Fibroblast of skin of scalp (primary cell): Measurements from ENCODE around the gene NPAS3.

ENCODE experiments used
- DNase-seq: peaks from one replicate; pipeline ENCODE4 v3.0.0-alpha.2; 2013

NPAS3 gene

DNA sequence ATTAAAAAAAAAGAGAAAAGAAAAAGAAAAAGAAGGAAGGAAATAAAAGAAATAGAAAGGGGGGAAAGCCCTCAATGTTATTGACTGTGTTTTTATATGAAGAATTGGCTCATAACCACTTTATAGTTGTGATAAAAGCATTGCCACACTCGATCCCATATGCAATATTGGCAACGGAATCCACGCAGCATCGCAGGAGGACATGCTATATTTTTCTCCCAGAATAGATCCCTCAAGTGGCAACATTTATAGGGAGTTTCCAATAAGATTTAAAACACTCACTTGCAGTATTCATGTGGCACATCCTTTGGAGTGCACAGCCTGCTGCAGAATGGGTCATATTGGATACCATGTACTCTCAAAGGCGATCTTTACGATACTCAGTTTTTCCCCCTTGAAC lies 788.9 kb downstream of the NPAS3 start:
- no peak for DNase-seq

DNA sequence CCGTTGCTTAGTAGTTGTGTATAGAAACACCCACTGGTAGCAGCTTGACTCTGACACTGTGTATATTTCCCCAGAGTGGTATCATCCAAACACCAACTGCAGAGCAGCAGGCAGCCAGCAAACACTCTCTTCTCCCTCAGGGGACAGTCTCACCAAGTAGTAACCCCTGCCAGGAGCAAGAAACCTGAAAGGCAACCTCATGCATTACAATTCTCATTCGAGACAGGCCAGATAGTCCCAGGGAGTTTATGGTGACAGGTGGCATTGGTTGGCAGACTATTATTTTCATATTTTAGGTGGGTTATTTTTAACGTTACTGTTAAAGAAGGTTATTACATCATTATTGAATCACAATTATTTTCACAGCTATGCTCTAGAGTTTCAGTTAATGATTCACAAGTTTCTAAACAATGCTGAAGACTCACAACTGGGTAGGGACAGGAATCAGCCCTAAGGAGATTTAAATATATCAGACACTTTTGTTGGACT lies 789.4 kb downstream of the NPAS3 start:
- DNase-seq, result no peak

DNA sequence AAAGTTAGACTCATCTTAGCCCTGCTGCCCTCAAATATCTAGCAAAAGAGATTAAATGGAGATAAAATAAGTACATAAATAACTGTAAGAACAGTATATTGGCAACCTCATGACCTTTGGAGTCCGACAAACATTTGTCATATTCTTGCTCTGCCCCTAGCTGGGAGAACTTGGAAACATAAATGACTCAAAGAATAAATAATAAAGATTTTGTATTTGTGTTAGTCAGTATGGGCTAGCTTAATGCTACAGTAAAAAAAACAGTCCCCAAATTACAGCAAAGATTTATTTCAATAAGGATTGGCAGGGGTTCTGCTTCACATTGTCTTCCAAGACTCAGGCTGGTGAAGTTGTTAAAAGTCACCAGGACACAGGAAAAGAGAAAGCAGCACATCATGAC lies 791.5 kb downstream of the NPAS3 start:
- DNase-seq, result no peak

DNA sequence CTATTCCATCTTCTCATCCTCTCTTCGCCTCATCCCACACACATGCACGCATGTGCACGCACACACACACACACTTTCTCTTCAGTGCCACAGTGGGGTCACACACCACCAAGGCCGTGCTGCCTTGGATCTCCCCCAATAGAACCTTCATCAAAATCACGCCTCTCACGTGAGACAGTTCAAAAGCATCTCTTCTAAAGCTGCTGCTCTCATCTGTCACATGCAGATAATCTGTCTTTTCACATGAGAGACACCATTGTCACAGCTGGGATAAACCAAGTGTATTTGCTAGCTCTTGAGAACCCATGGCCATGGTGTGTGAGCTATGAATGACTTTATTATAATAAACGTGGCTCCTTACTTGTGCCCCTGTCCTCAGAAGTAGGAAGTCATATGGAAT lies 793.5 kb downstream of the NPAS3 start:
- DNase-seq, result no peak

DNA sequence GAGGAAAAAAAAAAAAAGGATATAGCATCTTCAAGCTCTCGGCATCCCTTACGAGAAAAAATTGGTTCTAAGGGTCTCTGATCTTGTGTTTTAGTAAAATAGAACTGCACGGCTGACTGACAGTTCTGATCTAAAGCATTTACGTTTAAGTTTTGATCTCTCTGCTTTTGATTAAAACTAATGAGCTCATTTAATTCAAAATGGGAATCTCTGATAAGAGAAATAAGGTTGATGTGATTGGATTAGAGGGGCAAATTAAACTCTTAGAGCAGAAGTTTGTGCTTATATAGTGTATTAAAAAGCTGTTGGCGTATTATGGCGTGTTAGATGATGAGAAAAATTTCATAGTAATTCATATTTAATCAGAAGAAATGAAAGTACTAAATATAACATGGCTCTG lies 794.6 kb downstream of the NPAS3 start:
- no peak for DNase-seq

DNA sequence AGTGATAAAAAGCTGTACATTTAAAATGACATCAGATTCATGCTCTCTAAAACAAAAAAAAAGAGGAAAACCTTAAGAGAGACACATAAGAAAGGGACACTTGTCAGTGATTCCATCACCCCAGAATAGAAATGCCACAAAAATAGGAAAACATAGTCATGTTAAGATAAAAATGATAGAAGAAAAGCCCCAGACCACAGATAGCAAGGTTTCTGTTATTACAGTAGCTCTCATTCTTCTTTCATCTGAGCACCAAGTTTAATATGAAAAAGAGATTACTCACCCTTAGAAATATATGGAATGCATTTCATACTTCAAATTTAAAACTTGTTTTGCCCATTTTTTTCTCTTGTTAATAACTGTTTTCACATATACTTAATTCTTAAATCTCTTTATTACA lies 795.0 kb downstream of the NPAS3 start:
- DNase-seq, result no peak

DNA sequence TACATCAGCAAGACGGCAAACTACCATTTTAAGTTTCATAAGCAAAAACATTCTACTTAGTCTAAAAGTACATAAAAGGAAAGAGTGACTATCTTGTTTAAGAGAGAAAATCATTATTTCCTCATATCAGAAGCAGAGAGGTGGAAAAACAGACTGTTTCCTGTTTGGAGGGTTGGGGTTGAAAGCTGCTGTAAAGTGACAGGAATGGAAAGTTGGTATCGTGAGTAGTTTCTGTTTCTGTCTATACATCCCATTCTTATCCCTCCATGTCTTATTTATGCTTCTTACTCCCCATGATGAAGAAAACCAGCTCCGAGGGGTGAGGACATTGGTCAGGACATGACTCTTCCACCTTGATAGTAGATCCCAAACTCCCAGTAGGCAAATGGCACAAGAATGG lies 795.7 kb downstream of the NPAS3 start:
- DNase-seq, result no peak

DNA sequence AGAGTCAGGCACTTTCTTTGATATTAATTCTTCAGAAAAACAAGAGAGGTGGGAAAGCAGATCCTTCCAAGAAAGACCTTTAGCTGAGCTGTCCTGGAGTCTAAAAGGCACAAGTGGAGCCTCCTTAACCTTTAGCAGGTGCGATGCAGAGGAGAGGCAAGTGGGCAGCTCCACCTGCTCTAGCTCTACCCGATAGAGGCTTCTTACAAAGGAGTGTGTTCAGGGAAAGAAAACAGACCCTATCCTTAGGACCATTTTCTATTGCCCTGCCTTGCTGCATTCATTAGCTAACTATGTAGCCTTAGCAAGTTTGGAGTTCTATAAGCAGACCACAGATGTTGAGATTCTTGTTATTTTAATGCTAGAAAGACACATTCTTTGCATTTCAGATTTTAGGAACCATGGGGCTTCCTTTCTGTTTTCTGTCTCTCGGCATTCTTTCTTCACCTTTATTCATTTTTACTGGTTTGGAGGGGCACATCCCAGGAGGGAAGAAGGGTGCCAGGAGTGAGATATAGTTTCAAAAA lies 797.7 kb downstream of the NPAS3 start:
- DNase-seq, result peak; percentile 56

DNA sequence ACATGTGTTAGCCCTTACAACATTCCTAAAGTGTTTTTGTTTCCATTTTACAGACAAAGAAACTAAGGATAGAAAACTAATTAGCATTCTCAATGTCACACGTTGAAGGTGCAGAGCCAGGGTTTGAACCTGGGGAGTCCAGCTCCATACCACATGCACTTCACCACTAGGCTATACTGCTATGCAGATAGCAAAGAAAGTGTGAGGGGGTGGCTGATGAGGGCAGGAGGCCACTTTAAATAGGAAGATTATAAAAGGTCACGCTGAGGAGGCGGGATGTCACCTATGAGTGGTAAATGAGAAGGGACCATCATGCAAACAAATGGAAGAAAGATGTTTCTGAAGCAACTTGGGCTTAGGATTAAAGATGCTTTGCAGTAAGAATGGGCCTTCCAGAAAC lies 798.3 kb downstream of the NPAS3 start:
- no peak for DNase-seq

DNA sequence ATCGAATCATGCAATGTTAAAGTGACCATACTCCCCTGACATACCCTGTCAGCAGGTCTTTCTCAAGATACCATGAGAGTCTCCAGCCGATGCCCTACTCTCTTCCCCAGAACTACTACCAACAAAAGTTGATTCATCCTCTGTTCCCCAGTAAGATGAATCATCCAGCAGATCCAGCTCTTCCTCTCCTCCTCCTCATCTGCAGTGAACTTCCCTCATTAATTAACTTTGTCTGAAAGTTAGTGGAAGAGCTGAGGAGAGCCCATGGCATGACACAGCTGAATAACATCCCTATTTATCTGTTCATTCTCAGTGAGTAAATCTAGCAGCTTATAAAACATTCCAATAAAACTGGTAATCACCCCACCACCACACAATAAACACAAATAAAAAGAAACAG lies 798.8 kb downstream of the NPAS3 start:
- peak; percentile 84 for DNase-seq

DNA sequence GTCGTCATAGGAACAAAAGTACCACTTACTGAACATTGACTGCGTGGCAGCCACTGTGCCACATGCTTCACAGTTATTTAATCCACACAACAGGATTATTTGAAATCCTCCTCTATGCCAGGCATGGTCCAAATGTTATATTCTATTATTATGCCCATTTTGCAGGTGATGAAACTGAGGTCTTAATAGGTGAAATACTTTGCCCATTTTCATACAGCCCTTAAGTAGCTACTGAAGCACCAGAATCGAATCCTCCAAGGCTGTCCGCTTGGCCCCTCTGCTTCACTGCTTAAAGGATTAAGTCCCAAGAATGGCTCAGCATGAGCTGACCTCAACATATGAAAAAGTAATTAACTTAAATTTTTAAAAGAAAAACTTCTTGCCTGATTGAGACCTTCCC lies 799.4 kb downstream of the NPAS3 start:
- no peak for DNase-seq

DNA sequence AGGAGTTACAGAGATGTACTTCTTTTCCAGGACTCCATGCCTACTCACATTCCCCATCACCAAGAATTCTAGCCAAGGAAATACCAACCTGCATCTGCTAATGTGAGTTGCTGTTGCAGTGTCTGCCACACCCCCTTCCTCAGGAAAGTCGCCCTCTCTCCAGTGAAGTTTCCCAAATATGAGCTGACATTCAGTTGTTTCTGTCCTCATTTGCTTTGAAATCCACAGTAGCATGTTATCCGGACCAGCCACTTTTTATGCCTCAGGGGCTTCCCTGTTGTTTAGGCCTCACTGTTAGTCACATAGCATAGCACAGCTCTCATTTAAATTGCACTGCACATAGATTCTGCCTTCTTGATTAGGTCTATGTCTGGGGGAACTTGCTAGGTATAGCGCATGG lies 799.8 kb downstream of the NPAS3 start:
- no peak for DNase-seq

DNA sequence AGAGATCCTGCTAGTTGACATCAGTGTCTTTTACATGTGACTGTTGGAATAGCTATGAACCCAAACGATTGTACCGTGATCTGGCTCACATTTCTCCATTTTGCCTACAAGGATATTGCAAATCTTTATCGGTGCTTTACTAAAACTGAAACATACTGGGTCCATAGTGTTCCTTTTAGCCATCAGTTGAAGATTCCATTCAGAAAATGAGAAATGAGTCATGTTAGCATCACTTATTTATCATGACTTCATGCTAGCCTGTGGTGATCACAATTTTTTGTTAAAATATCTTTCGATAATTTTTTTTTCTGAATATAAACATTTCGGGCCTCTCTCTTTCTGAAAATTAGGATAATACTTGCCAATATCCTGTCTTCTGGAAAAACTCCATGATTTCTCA lies 801.9 kb downstream of the NPAS3 start:
- no peak for DNase-seq

DNA sequence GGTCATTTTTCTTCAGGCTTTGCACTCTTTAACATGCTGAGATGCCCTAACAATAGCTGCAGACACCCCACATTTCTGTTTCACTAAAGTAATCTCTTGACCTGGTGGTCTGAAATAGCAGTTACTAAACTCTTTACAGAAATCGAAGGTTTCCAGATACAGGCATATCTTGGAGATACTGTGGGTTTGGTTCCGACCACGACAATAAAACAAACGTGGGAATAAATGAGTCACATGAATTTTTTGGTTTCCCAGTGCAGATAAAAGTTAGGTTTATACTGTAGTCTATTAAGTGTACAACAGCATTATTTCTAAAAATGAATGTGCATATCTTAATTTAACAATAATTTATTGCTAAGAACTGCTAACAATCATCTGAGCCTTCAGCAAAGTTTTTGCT lies 803.5 kb downstream of the NPAS3 start:
- DNase-seq, result no peak

DNA sequence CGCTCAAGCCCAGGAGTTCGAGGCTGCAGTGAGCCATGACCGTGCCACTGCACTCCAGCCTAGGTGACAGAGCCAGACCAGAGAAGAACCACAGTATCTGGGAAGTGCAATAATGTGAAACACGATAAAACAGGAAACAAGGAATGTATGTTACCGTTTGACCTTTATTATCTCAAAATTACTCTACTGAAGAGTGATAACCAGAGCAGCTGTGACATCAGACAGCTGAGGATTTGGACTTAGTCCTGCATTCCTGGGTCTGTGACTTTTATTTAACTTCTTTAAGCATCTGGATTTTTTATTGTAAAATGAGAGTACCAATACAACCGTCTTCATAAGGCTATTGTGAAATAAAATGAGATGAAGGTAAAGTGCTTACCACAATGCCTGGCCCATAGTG lies 806.5 kb downstream of the NPAS3 start:
- DNase-seq, result no peak

DNA sequence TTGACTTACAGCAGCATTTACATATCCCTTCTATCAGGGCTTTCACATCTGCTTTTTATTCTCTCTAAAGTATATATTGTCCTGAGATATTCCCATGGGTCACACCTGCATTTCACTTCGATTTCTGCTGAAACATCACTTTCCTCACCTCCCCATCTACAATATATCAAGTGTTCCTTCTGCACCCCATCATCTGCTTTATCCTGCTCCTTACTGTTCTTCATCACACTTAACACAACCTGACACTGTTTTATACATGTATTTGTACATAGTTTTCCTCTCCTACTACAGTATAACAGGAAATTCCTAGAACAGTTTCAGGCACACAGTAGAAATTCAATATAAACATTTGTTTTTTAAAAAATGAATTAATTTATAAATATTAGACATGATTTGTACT lies 809.1 kb downstream of the NPAS3 start:
- no peak for DNase-seq

DNA sequence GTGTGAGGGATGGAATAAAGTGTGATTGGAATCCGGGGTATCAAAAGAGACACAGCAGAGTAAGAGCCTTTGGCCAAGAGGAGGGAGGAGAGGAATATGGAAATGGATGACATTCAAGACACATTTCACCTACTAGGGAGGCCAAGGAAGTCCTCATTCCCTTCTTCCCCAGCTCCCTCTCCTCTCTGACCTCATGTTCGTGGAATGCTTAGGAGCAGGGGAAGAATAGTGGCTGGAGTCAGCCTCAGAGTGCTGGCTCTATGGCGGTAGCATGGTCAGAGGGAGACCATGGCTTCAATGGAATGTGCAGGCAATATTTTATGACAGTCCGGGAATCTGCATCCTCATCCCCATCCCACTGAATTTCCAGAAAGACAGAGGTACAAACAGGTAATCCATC lies 815.6 kb downstream of the NPAS3 start:
- DNase-seq, result peak; percentile 81

DNA sequence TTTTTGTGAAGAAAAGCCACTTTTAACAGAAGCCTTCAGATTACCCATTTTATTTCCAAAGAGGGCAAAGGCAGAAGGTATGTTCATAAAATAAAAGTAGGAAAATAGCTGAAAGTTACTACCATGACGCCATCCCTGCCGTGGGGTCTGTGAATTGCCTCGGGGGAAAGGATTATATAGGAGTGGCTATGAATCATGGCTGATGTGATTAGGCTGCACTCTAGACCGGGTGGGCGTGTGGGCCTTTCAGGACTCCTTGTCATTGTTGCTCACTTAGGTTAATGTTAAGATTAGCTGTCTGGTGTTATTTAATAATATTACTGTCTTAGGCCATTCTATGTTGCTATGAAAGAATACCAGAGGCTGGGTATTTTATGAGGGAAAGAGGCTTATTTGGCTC lies 816.7 kb downstream of the NPAS3 start:
- DNase-seq, result no peak

DNA sequence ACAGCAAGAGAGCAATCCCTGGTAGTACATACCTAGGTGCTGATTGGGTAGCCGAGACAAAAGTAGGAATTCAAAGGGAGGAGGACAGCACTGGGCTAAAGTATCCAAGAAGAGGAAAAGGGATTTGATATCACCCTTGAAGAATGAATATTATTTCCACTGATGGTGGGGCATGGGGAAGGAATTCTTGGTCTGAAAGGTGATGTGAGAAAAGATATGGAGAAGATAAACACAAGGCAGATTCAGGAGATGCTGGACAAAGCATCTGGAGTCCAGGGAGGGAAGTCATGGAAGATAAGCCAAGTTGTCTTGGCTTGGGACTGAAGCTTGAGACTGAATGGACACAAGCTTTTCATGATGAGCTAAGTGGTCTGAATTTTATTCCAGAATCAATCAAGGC lies 818.2 kb downstream of the NPAS3 start:
- DNase-seq, result no peak

DNA sequence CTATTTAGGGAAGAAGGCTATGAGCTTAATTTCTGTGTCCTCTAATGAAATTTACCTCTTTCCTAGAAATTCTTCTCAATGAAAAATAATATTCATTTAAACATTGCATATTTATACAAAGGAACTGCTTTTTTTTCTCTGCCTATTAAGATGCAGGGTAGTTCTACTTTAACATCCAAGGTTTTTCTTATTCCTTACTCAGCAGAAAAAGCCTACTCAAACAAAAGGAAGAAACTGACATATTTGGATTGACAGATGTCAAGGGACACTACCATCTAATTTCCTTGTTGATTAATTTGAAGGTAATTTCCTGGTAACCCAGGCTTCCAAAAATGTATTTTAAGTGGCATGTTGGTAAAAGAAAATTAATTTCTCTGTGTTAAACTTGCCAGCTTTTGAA lies 819.9 kb downstream of the NPAS3 start:
- DNase-seq, result no peak

DNA sequence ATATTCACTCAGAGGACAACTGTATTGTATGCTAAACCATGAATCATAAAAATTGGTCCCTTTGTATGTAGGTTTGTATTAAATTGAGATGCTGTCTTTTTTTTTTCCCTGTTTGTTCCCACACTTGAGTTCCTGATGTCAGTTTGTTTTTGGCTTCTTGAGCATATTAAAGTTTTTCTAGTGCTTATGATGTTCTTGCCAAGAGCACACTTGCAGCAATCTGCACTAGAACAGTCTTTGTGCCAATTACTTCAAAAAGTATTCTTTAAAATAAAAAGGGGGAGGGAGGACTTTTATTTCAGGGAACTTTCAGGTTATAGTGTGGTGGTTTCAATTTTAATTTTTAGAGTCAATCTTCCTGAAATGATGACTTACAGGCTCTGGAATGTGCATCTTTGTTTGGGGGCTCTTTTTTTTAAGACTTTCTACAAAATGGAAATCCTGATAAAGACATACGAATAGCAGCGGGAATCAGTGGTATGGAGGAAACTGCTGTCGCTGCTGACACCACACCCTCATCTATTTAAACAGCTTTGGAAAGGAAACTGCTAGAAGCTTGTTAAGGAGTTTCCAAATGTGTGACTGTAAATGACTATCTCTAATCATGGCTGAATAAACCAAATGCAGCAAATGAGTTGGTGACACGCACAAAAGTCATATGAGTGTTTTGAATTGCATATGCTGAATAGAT lies 823.6 kb downstream of the NPAS3 start:
- DNase-seq, result peak; percentile 39

DNA sequence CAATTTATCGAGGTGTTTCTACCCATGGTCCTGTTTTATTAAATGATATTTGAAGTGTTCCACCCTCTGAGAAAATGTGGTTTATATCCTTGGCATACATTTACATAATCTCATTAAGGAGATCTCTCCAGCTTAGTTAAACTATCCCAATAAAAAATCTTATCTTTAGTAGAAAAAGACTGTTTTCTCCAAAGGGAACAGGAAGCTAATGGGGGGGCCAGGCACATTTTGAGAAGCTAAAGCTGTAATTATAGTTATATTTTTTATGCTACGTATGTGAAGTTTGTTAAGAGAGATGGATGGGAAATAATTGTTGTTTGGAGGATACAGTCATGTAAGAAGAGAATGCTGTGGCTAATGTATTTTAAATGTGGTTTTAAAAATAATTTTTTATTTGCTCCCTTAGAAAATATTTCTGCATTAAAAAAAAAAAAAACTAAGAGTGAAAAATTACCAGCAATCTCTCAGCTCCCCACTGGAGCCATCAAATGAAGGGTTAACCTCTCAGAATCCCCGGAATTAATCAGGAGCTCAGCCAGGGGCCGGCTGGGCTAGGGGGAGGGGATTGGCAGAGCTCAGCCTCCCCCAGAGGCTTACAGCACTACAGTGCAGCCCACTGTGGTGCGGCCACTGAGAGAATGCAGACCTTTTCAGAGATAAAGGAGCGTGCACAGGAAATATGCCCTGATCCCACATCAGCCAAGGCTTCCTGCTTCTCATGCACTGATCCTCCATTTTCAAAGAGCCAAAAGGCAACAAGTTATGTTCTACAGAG lies 826.4 kb downstream of the NPAS3 start:
- DNase-seq, result peak; percentile 65

DNA sequence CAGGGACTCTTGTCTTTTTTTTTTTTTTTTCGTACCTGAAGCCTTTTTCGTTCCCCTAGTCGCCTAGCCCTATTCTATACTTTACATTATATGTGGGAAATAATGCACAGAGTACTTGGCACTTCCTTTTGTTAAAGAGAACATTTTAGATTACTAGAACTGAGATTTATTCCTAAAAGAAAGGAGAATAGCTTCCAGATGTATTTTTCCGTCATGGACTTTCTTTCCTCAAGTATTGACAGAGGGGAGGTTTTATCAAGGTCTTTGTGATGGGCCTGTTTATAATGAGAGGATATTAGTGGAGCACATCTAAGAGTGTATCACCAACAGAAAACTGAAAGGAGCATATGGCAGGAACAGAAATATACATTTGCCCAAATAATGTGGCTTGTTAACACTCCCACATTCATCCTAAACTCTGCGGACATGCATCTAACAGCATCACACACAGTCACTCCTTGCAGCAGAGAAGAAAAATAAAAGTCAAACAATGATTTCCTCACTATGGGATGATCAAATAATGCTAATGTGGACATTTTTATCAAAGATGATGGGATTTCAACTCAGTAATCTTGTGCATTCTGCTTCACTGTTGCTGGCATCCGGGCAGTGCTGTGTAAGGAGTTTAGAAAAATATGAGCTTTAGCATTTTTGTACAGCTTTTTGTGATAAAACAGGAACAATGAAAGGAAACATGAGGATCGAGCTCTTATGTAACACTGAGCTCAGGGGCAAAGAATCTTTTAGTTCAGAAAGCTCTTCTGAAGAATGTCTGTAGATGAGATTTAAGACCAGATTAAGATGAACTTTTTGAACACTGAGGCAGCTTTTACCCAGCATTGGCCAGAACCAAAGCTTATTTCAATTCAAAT lies 829.1 kb downstream of the NPAS3 start:
- DNase-seq, result peak; percentile 54
